ENCODE data around the gene PARVB. TPM values are rescaled to one million over a fixed set of nuclear protein-coding genes. Genes with fewer than 3 reads are reported as not detected.

Gene PARVB
- total and polyA plus RNA-seq, 2 donors (not counting 1 experiment from before 2014, with no cell fraction given), result 12.1 to 47.3 TPM

DNA sequence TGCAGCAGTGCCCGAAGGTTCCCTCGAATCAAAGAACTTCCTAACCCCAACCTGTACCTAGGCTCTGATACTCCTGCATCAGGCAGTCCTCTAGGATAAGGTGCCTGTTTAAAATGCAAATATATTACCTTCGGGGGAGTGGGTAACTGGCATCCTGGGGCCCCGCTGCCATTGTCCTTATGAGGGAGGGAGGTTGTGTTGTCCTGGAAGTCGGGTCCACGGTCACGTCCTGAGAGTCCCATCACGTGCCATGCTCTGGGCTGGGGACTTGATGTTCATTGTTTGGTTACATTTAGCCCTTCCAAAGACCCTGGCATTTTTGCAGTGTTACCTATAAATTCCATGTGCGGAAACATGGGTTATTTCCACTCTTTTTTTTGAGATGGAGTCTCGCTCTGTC, 67.6 kb downstream of the PARVB start:
- no peak for TF ChIP-seq EZH2 (IDR thresholded peaks at IDR 0.05; ENCODE audit: low read length, missing control alignments)
- TF ChIP-seq, protein P1, sequence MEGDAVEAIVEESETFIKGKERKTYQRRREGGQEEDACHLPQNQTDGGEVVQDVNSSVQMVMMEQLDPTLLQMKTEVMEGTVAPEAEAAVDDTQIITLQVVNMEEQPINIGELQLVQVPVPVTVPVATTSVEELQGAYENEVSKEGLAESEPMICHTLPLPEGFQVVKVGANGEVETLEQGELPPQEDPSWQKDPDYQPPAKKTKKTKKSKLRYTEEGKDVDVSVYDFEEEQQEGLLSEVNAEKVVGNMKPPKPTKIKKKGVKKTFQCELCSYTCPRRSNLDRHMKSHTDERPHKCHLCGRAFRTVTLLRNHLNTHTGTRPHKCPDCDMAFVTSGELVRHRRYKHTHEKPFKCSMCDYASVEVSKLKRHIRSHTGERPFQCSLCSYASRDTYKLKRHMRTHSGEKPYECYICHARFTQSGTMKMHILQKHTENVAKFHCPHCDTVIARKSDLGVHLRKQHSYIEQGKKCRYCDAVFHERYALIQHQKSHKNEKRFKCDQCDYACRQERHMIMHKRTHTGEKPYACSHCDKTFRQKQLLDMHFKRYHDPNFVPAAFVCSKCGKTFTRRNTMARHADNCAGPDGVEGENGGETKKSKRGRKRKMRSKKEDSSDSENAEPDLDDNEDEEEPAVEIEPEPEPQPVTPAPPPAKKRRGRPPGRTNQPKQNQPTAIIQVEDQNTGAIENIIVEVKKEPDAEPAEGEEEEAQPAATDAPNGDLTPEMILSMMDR (conservative IDR thresholded peaks at IDR 0.05 in 1 of 2, IDR thresholded peaks at IDR 0.05 in 1 of 2; ENCODE audit: low read depth in 1 of 2, low read length in 2 of 2), result no peak
- no peaks in the 10 kb centered on the region for H3K9me3 ChIP-seq (ENCODE audit: control insufficient read depth, insufficient read depth, low read depth, low read length)

DNA sequence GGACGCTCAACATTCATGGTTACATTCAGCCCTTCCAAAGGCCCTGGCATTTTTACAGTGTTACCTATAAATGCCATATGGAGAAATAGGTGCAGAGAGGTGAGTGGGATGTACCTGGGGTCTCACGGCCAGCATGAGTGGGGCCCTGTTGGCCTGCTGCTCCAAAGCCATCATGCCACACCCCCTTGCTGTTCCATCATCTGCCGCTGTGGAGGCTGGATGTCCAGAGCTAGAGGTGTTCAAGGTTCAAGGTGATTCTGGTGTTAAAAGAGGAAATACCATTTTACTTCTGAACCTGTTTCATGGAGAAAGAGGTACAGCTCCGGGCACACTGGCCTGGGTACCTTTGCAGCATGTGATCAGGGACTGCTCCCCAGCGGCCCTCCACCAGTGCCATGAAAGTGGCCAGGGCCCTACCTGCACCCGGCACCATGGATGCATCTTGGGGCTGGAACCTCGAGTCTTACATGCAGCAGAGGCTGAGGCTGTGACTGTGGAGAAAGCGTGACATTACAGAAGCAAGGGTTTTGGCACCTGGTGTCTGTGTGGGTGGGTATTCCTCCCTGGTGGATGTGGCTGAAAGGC, 68.6 kb downstream of the PARVB start:
- Histone ChIP-seq H3K27me3 (ENCODE audit: control insufficient read depth, insufficient read depth, low read length) (no peaks in the 10 kb centered on the region), H3K9me3 (ENCODE audit: control insufficient read depth, insufficient read depth, low read depth, low read length) (no peaks in the 10 kb centered on the region), H3K79me2 (ENCODE audit: control insufficient read depth, insufficient read depth, low read length) (no peaks in the 10 kb centered on the region), H3K4me1 (ENCODE audit: control insufficient read depth, extremely low read depth, insufficient read depth, low read length) (no peaks in the 10 kb centered on the region), H3K27ac (ENCODE audit: insufficient read depth, low read length) (no peak overlapping the region), H4K20me1 (ENCODE audit: control insufficient read depth, extremely low read depth, insufficient read depth, low read length) (no peaks in the 10 kb centered on the region), H3K4me2 (ENCODE audit: extremely low read depth, insufficient read depth, low read length) (no peak overlapping the region), H3K9ac (ENCODE audit: insufficient read depth, low read length) (no peak overlapping the region), H3K36me3 (ENCODE audit: control insufficient read depth, insufficient read depth, low read length) (peaks cover 2% of the 10 kb centered on the region), H3K4me3 (replicated peaks in 1 of 4; ENCODE audit: control extremely low read depth in 1 of 4, insufficient read depth in 1 of 4, low read depth in 3 of 4, low read length in 4 of 4) (no peak overlapping the region), H2AFZ (ENCODE audit: low read length) (no peak overlapping the region)
- no peak for DNase-seq (ENCODE audit: low read depth in 2 of 2)
- TF ChIP-seq, protein P1 (conservative IDR thresholded peaks at IDR 0.05 in 1 of 2, IDR thresholded peaks at IDR 0.05 in 1 of 2; ENCODE audit: low read depth in 1 of 2, low read length in 2 of 2), result no peak
- no peak for TF ChIP-seq EZH2 (IDR thresholded peaks at IDR 0.05; ENCODE audit: low read length, missing control alignments)

More for the DNA sequence above, 67.6 kb downstream of the PARVB start:
- Histone ChIP-seq H3K36me3 (ENCODE audit: control insufficient read depth, insufficient read depth, low read length) (peaks cover 2% of the 10 kb centered on the region), H3K79me2 (ENCODE audit: control insufficient read depth, insufficient read depth, low read length) (no peaks in the 10 kb centered on the region), H3K9ac (ENCODE audit: insufficient read depth, low read length) (no peak overlapping the region), H3K4me1 (ENCODE audit: control insufficient read depth, extremely low read depth, insufficient read depth, low read length) (no peaks in the 10 kb centered on the region), H4K20me1 (ENCODE audit: control insufficient read depth, extremely low read depth, insufficient read depth, low read length) (no peaks in the 10 kb centered on the region), H3K27me3 (ENCODE audit: control insufficient read depth, insufficient read depth, low read length) (no peaks in the 10 kb centered on the region), H2AFZ (ENCODE audit: low read length) (no peak overlapping the region), H3K27ac (ENCODE audit: insufficient read depth, low read length) (no peak overlapping the region), H3K4me3 (replicated peaks in 1 of 4; ENCODE audit: control extremely low read depth in 1 of 4, insufficient read depth in 1 of 4, low read depth in 3 of 4, low read length in 4 of 4) (no peak overlapping the region), H3K4me2 (ENCODE audit: extremely low read depth, insufficient read depth, low read length) (no peak overlapping the region)
- DNase-seq (ENCODE audit: low read depth in 2 of 2), result no peak

DNA sequence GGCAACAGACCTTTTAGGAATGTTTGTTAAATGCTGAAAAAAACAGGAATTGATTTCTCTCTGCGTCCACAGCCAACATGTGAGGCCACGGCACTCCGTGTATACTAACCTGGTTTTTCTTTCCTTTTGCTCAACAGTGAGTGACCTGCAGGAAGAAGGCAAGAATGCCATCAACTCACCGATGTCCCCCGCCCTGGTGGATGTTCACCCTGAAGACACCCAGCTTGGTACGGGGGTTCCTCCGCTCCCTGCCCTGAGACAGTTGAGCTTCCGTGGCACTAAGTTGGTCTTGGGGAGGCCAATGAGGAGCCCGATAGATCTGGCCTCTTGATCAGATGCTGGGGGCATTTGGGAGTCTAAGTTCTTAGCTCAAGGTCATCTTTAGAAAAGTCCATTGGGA, 69.7 kb downstream of the PARVB start:
- TF ChIP-seq EZH2 (IDR thresholded peaks at IDR 0.05; ENCODE audit: low read length, missing control alignments), result no peak
- TF ChIP-seq, protein P1 (conservative IDR thresholded peaks at IDR 0.05 in 1 of 2, IDR thresholded peaks at IDR 0.05 in 1 of 2; ENCODE audit: low read depth in 1 of 2, low read length in 2 of 2), result no peak

More for the DNA sequence above, 69.7 kb downstream of the PARVB start:
- no peak for DNase-seq (ENCODE audit: low read depth in 2 of 2)
- Histone ChIP-seq H4K20me1 (ENCODE audit: control insufficient read depth, extremely low read depth, insufficient read depth, low read length) (no peaks in the 10 kb centered on the region), H3K4me1 (ENCODE audit: control insufficient read depth, extremely low read depth, insufficient read depth, low read length) (no peaks in the 10 kb centered on the region), H3K4me2 (ENCODE audit: extremely low read depth, insufficient read depth, low read length) (no peak overlapping the region), H3K36me3 (ENCODE audit: control insufficient read depth, insufficient read depth, low read length) (peaks cover 2% of the 10 kb centered on the region), H3K79me2 (ENCODE audit: control insufficient read depth, insufficient read depth, low read length) (no peaks in the 10 kb centered on the region), H3K9ac (ENCODE audit: insufficient read depth, low read length) (no peak overlapping the region), H3K27me3 (ENCODE audit: control insufficient read depth, insufficient read depth, low read length) (no peaks in the 10 kb centered on the region), H3K9me3 (ENCODE audit: control insufficient read depth, insufficient read depth, low read depth, low read length) (no peaks in the 10 kb centered on the region), H3K27ac (ENCODE audit: insufficient read depth, low read length) (no peak overlapping the region), H2AFZ (ENCODE audit: low read length) (no peak overlapping the region), H3K4me3 (replicated peaks in 1 of 4; ENCODE audit: control extremely low read depth in 1 of 4, insufficient read depth in 1 of 4, low read depth in 3 of 4, low read length in 4 of 4) (no peak overlapping the region)
